A673 (cell line): ENCODE results near the gene NUTM2A. TPM values are rescaled to one million over a fixed set of nuclear protein-coding genes. Genes with fewer than 3 reads are reported as not detected.
"Not testable (repeated sequence)": the region's sequence is repeated elsewhere in the genome, so short reads cannot be mapped to it uniquely, and the experiment has no call there.

ENCODE experiments used
- BruUV-seq: library from RNA; stranded (reverse); fragments of 400-500 nt; replicated peaks from 2 replicates; lab custom pipeline; 2021; lab: Mats Ljungman, UMichigan
- CTCF ChIA-PET: fragments of 300-600 bp; sonication (Branson Sonifier 250); formaldehyde crosslinking; loops from one replicate; lab custom pipeline; 2022; ENCODE audit warnings: antibody characterized with exemption; lab: Charles Lee
- POLR2A ChIA-PET: fragments of 300-600 bp; sonication (Branson Sonifier 250); formaldehyde crosslinking; loops from one replicate; lab custom pipeline; 2022; ENCODE audit warnings: antibody characterized with exemption; ENCODE audit not compliant: low non-redundant PET; lab: Charles Lee
- DNase-seq: peaks from one replicate; pipeline ENCODE4 v3.0.0-alpha.2; 2015; ENCODE audit warnings: low spot score
- H3K27ac ChIP-seq: fragments of 200-600 bp; sonication (generic); 2 replicates; pipeline ENCODE4 v1.5.1; 2016; ENCODE audit warnings: mixed run types, low read depth, mild to moderate bottlenecking, mixed read lengths, antibody characterized with exemption, low read length; ENCODE audit not compliant: poor library complexity, severe bottlenecking
- H3K27me3 ChIP-seq: fragments of 200-600 bp; sonication (generic); replicated peaks from 2 replicates; pipeline ENCODE4 v1.6.1; 2017; ENCODE audit warnings: mixed run types, low read depth, mild to moderate bottlenecking, mixed read lengths, antibody characterized with exemption, low read length; ENCODE audit not compliant: insufficient read depth, poor library complexity
- H3K36me3 ChIP-seq: fragments of 200-600 bp; sonication (generic); 2 replicates; pipeline ENCODE4 v1.6.1; 2016; ENCODE audit warnings: mixed run types, mild to moderate bottlenecking, mixed read lengths, antibody characterized with exemption, low read length; ENCODE audit not compliant: insufficient read depth, poor library complexity, severe bottlenecking
- H3K4me1 ChIP-seq: fragments of 200-600 bp; sonication (generic); 2 replicates; pipeline ENCODE4 v1.6.1; 2017; ENCODE audit warnings: mixed run types, mild to moderate bottlenecking, mixed read lengths, antibody characterized with exemption, low read length; ENCODE audit not compliant: insufficient read depth, poor library complexity, severe bottlenecking
- H3K4me3 ChIP-seq: fragments of 200-600 bp; sonication (generic); 2 replicates; pipeline ENCODE4 v1.5.1; 2016; ENCODE audit warnings: low read depth, mixed run types, mild to moderate bottlenecking, mixed read lengths, low read length; ENCODE audit not compliant: poor library complexity, severe bottlenecking
- H3K9me3 ChIP-seq: fragments of 200-600 bp; sonication (generic); 2 replicates; pipeline ENCODE4 v1.6.1; 2016; ENCODE audit warnings: mixed run types, low read depth, mild to moderate bottlenecking, mixed read lengths, antibody characterized with exemption, low read length; ENCODE audit not compliant: poor library complexity, severe bottlenecking
- intact Hi-C: fragments of 100-400 bp; cut with micrococcal nuclease; formaldehyde crosslinking; loops from one replicate; pipeline ENCODE4 v1.10.0; 2022; ENCODE audit not compliant: unreplicated experiment
- total RNA-seq: library from RNA; stranded (reverse); gene quantifications from 2 replicates; pipeline ENCODE4 v1.2.3, GENCODE V29; 2021

The NUTM2A gene
- total RNA-seq, 1 experiment from 2014 or later, result 1.1 TPM

- CTCF ChIA-PET, POLR2A ChIA-PET, DNase-seq, BruUV-seq, H3K4me3 ChIP-seq, H3K9me3 ChIP-seq, H3K36me3 ChIP-seq, H3K27ac ChIP-seq, H3K27me3 ChIP-seq, H3K4me1 ChIP-seq, intact Hi-C loops: not testable (repeated sequence)
These were observed 3.0 kb downstream of the NUTM2A start for GRCh38 chr10:87228247-87228646.

- H3K36me3 ChIP-seq, CTCF ChIA-PET, H3K4me1 ChIP-seq, BruUV-seq, H3K27me3 ChIP-seq, DNase-seq, H3K4me3 ChIP-seq, intact Hi-C loops, POLR2A ChIA-PET, H3K27ac ChIP-seq, H3K9me3 ChIP-seq: not testable (repeated sequence)
These were observed 4.0 kb downstream of the NUTM2A start for GRCh38 chr10:87229211-87229610.

DNA sequence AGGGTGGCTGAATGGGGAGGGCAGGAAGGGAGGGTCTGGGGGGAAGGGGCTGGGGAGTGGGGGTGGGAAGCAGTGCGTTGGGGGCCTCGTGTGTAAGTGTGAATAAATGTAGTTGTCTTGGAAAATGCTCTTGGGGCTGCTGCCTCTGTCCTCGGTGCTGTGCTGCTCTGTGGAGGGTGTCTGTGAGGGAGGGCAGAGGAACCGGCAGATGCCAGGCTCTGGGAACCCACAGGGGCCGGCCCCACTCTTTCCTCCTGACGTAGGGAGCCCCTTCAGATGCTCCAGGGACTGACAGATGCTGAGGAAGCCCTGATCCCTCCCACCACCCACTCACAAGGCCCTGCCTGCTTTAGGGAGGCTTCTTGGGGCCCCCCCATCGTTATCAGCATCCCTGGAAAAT, 9.6 kb downstream of the NUTM2A start:
- H3K9me3 ChIP-seq, H3K27me3 ChIP-seq, POLR2A ChIA-PET, intact Hi-C loops, DNase-seq, H3K4me3 ChIP-seq, BruUV-seq, H3K36me3 ChIP-seq, H3K27ac ChIP-seq, H3K4me1 ChIP-seq, CTCF ChIA-PET: not testable (repeated sequence)

DNA sequence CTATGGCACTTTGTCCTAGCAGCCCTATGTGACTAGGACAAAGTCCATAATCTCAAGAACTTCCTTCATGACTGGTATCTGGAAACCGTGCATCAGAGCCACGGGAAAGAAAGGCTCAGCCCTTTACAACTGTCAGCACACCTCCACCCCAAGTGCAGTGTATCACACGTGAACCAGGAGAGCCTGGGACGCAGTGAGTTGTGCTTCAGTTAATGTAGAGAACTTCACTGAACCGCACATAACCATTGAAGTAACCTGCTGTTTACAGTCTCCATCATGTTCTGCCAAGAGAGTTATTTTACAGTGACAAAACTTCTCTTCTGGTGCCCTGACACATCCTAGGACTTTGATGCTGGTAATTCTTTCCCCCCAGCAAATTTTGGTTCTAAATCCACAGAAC, 12.0 kb downstream of the NUTM2A start:
- H3K27ac ChIP-seq, H3K36me3 ChIP-seq, DNase-seq, CTCF ChIA-PET, H3K4me3 ChIP-seq, H3K27me3 ChIP-seq, intact Hi-C loops, H3K4me1 ChIP-seq, POLR2A ChIA-PET, BruUV-seq, H3K9me3 ChIP-seq: not testable (repeated sequence)

GRCh38 chr10:87239346-87239808, 14.1 kb downstream of the NUTM2A start:
- POLR2A ChIA-PET, result not testable (repeated sequence)

GRCh38 chr10:87242192-87242591, 16.9 kb downstream of the NUTM2A start:
- BruUV-seq, H3K9me3 ChIP-seq, intact Hi-C loops, H3K4me1 ChIP-seq, POLR2A ChIA-PET, H3K27me3 ChIP-seq, H3K27ac ChIP-seq, CTCF ChIA-PET, DNase-seq, H3K4me3 ChIP-seq, H3K36me3 ChIP-seq: not testable (repeated sequence)

More at GRCh38 chr10:87239346-87239808, 14.1 kb downstream of the NUTM2A start:
- DNase-seq, CTCF ChIA-PET, H3K4me3 ChIP-seq, H3K9me3 ChIP-seq, BruUV-seq, H3K27ac ChIP-seq, H3K27me3 ChIP-seq, H3K36me3 ChIP-seq, intact Hi-C loops, H3K4me1 ChIP-seq: not testable (repeated sequence)

- DNase-seq, H3K4me1 ChIP-seq, H3K27ac ChIP-seq, H3K27me3 ChIP-seq, CTCF ChIA-PET, POLR2A ChIA-PET, intact Hi-C loops, H3K9me3 ChIP-seq, H3K36me3 ChIP-seq, H3K4me3 ChIP-seq, BruUV-seq: not testable (repeated sequence)
These were observed 22.1 kb downstream of the NUTM2A start for GRCh38 chr10:87247335-87247734.

DNA sequence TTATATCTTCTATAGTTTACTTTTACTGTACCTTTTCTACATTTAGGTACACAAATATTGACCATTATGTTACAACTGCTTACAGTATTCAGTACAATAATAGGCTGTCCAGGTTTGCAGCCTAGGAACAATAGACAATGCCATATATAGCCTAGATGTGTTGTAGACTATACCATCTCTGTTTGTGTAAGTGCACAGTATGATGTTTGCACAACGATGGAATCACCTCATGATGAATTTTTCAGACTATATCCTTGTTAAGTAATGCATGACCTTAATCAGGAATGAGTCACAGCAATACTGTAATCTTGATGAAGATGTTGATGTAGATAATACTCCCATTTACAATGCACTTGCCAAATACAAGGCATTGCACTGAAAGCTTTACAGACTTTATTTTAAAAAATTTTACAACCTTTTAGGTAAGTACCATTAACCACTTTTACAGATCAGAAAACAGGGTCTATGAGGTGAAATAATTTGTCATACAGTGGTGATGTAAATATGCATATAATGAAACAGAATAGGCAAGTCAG, 23.6 kb downstream of the NUTM2A start:
- H3K4me3 ChIP-seq, POLR2A ChIA-PET, BruUV-seq, H3K4me1 ChIP-seq, DNase-seq, CTCF ChIA-PET, H3K27me3 ChIP-seq, H3K9me3 ChIP-seq, intact Hi-C loops, H3K27ac ChIP-seq, H3K36me3 ChIP-seq: not testable (repeated sequence)
